Measurements from ENCODE around the gene SPAG9.

GRCh38 chr17:50928646-50929045, 192.0 kb downstream of the SPAG9 start:
- TF ChIP-seq EZH2phosphoT487 (IDR thresholded peaks at IDR 0.05; ENCODE audit: borderline replicate concordance, low read length) (no peak), CTCF (IDR thresholded peaks at IDR 0.05; ENCODE audit: low read depth, low read length, poor library complexity, severe bottlenecking) (no peak)
